ENCODE measurements around the gene FPR1.

Gene FPR1

GRCh38 chr19:51737924-51738323, 13.8 kb downstream of the FPR1 start:
- DNase-seq (ENCODE audit: low read depth in 3 of 3, low spot score in 1 of 3) = no peak

GRCh38 chr19:51737389-51737788, 14.3 kb downstream of the FPR1 start:
- DNase-seq (ENCODE audit: low read depth in 3 of 3, low spot score in 1 of 3) = no peak

- no peak for DNase-seq (ENCODE audit: low read depth in 3 of 3, low spot score in 1 of 3)
Observed at GRCh38 chr19:51735759-51736449, 15.8 kb downstream of the FPR1 start.

- DNase-seq (ENCODE audit: low read depth in 3 of 3, low spot score in 1 of 3) = no peak
Observed at GRCh38 chr19:51733742-51734522, 17.7 kb downstream of the FPR1 start.

GRCh38 chr19:51729781-51730180, 21.9 kb downstream of the FPR1 start:
- DNase-seq (ENCODE audit: low read depth in 3 of 3, low spot score in 1 of 3) = no peak

- DNase-seq (ENCODE audit: low read depth in 3 of 3, low spot score in 1 of 3) = no peak
Observed at GRCh38 chr19:51727349-51727880, 24.3 kb downstream of the FPR1 start.

- DNase-seq (ENCODE audit: low read depth in 3 of 3, low spot score in 1 of 3) = no peak
Observed at GRCh38 chr19:51726049-51726448, 25.6 kb downstream of the FPR1 start.

- no peak for DNase-seq (ENCODE audit: low read depth in 3 of 3, low spot score in 1 of 3)
Observed at GRCh38 chr19:51724543-51724942, 27.1 kb downstream of the FPR1 start.

- no peak for DNase-seq (ENCODE audit: low read depth in 3 of 3, low spot score in 1 of 3)
Observed at GRCh38 chr19:51722492-51722891, 29.2 kb downstream of the FPR1 start.

GRCh38 chr19:51721905-51722304, 29.8 kb downstream of the FPR1 start:
- DNase-seq (ENCODE audit: low read depth in 3 of 3, low spot score in 1 of 3) = no peak

GRCh38 chr19:51719251-51719988, 32.3 kb downstream of the FPR1 start:
- DNase-seq (ENCODE audit: low read depth in 3 of 3, low spot score in 1 of 3) = no peak

- no peak for DNase-seq (ENCODE audit: low read depth in 3 of 3, low spot score in 1 of 3)
Observed at GRCh38 chr19:51716925-51717324, 34.8 kb downstream of the FPR1 start.

GRCh38 chr19:51715850-51716249, 35.8 kb downstream of the FPR1 start:
- no peak for DNase-seq (ENCODE audit: low read depth in 3 of 3, low spot score in 1 of 3)

GRCh38 chr19:51714848-51715247, 36.8 kb downstream of the FPR1 start:
- no peak for DNase-seq (ENCODE audit: low read depth in 3 of 3, low spot score in 1 of 3)

- no peak for DNase-seq (ENCODE audit: low read depth in 3 of 3, low spot score in 1 of 3)
Observed at GRCh38 chr19:51713319-51714285, 38.1 kb downstream of the FPR1 start.

GRCh38 chr19:51712461-51713081, 39.1 kb downstream of the FPR1 start:
- no peak for DNase-seq (ENCODE audit: low read depth in 3 of 3, low spot score in 1 of 3)

- DNase-seq (ENCODE audit: low read depth in 3 of 3, low spot score in 1 of 3) = no peak
Observed at GRCh38 chr19:51711702-51712101, 40.0 kb downstream of the FPR1 start.

- no peak for DNase-seq (ENCODE audit: low read depth in 3 of 3, low spot score in 1 of 3)
Observed at GRCh38 chr19:51710163-51710562, 41.5 kb downstream of the FPR1 start.

- no peak for DNase-seq (ENCODE audit: low read depth in 3 of 3, low spot score in 1 of 3)
Observed at GRCh38 chr19:51709575-51709974, 42.1 kb downstream of the FPR1 start.

GRCh38 chr19:51708811-51709210, 42.9 kb downstream of the FPR1 start:
- DNase-seq (ENCODE audit: low read depth in 3 of 3, low spot score in 1 of 3) = no peak
